ENCODE results near the gene NRG3.

The NRG3 gene

DNA sequence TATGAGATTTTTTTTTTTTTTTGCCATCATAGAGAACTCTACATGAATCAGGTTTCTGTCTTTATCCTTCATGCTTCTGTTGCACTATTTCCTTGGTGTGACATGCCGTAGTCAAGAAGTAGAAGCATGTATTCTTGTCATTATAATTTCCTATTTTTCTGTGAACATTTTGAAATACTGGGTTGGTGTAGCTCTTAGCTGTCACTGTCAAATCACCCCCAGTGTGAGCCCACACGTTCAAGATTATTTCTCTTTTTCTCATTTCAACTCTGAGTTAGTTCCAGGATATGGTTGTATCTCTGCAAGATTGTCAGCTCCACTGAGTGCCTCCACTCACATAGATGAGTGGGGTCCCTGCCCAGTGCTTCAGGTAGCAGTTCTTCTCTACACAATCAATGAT is 209.5 kb downstream of the NRG3 start:
- no peak for DNase-seq (ENCODE audit: extremely low read depth in 1 of 2, low read depth in 1 of 2)

DNA sequence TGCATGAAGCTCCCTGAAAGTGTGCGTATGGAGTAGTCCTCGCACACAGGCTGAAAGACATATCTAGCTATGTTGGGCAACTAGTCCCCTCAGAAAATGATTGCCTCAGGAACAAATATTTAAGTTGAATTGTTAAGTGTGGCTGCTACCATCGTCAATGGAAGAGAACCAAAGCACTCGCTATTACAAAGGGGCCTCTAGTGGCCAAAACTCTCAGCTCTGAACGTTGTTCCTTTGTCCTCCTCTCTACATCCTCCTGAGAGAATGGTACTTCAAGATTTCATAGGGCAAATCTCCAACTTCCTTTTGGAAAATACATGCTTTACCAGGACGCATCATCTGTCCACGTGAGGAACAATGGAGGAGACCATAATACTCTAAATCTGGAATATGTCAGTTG is 209.9 kb downstream of the NRG3 start:
- DNase-seq (ENCODE audit: extremely low read depth in 1 of 2, low read depth in 1 of 2), result no peak

DNA sequence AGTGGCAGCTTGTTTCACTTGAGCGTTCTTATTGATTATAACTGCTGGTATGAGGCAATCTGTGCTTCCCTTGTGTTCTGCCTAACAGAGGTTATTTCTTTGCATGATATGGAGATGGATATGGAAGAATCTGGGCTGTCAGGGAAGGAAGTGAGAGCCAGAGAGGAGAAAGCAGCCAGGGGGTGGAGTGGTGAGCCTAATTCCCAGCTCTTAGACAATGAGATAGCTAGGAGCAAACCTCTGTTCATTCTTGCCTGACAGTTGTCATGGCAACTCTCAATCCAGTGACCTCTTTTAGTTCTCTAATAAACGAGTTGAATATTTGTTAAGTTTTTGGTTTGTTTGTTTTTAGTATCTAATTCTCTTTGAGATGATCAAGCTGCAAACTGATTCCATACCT is 214.3 kb downstream of the NRG3 start:
- no peak for DNase-seq (ENCODE audit: extremely low read depth in 1 of 2, low read depth in 1 of 2)

DNA sequence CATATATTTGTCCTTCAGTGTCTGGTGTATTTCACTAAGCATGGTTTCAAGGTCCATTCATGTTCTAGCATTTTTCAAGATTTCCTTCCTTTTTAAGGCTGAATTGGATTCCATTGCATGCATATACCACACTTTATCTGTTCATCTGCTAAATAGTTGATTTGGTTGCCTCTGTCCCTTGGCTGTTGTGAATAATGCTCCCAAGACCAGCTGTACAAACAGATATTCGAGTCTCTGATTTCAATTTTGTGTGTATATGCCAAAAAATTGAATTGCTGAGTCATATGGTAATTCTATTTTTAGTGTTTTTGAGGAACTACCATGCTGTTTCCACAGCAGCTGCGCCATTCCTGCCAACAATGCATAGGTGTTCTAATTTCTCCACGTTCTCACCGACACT is 216.4 kb downstream of the NRG3 start:
- no peak for DNase-seq (ENCODE audit: extremely low read depth in 1 of 2, low read depth in 1 of 2)

DNA sequence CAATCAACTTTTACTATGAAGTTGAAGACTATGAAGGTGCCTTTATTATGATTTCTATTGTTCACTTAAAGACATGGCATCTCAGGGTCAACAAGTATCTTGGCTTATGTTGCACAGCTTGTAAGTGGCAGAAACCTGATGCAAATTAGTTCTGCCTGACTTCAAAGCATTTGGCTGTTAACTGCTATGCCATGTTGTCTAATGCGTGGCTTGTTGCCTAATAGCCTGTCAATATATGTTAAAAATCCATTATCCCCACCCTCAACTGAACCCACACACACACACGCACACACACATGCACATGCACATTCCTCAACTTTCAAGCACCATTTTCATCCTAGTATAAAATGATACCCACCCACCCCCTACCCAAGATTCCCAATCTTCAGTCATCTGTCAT is 217.1 kb downstream of the NRG3 start:
- no peak for DNase-seq (ENCODE audit: extremely low read depth in 1 of 2, low read depth in 1 of 2)

DNA sequence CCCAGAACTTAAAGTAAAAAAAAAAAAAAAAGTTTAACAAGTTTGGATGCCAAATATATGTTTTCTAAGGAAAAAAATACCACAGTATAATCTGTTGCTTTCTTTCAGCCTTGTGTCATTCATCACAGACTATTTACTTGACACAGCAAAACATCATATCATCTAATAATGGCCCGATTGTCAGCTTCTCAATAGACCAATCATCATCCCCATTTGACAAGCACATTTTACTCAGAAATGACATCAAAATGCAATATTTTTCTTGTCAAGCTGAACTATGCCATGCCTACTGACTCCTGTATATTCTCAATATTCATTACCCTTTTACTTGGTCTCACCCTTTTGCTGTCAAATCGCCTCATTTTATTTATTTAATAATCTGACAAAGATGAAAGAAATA is 249.7 kb downstream of the NRG3 start:
- no peak for DNase-seq (ENCODE audit: extremely low read depth in 1 of 2, low read depth in 1 of 2)

DNA sequence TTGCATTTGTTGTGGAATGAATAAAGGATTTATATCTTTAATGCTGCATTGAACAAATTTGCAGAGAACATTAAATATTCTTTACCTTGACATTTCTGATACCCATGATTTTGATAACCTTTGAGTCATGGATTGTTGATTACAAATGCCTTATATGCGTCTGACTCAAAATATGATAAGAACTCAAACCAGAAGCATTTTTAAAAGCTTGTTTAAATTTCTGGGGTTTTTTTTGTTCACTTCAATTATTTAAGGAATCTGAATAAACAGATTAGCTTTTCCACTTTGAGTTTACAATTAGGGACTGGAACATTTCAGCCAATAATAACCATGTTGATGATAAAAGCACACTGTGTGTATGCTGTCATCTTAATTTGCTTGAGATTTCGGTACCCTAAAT is 253.5 kb downstream of the NRG3 start:
- DNase-seq (ENCODE audit: extremely low read depth in 1 of 2, low read depth in 1 of 2), result no peak

DNA sequence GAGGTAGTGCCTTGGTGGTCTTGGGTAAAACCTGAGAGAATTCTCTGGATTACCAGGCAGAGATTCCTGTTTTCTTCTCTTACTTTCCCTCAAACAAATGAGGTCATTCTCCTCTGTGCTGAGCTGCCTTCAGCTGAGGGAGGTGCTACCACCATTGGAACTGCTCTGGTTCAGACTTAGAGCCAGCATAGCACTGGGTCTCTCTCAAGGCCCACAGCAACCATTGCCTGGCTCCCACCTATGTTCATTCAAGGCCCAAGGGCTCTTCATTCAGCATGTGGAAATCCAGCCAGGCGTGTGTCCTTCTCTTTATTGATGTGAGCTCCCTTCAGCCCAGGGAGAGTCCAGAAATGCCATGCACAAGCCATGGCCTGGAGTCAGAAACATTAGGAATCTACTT is 261.1 kb downstream of the NRG3 start:
- no peak for DNase-seq (ENCODE audit: extremely low read depth in 1 of 2, low read depth in 1 of 2)

DNA sequence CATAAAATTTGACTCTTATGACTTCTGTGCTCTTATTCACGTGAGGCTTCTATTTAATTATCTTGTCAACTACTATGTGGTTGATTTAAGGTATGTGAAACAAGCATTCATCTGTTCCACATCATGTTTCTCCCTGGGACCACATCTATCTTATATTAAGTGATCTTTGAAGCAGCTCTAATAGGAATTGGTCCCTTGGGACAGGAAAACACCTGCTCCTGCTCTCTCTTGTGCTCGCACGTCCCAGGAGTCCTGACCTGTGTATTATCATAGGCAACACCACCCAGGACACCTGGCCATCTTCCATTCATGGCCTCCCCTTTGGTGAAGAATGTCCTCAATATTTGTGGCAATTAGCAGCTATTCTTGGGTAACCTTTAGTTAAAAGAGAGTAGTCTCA is 269.2 kb downstream of the NRG3 start:
- DNase-seq (ENCODE audit: extremely low read depth in 1 of 2, low read depth in 1 of 2), result no peak

DNA sequence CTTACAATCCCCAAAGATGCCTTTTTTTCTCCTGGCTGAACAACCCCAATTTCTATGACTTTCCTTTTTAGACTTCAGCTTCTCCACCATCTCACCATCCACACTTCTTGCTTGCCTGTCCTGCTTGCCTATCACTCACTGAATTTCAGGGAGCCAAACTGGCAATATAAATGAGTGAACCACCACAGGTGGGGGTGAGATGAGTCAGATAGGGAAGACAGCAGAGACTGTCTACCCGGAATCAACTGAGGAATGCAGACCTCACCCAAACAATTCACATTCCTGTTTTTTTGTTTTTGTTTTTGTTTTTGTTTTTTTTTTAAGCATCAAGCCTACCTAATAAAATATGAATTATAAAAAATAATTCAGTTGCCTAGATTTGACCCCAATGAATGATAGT is 273.8 kb downstream of the NRG3 start:
- DNase-seq (ENCODE audit: extremely low read depth in 1 of 2, low read depth in 1 of 2), result no peak

DNA sequence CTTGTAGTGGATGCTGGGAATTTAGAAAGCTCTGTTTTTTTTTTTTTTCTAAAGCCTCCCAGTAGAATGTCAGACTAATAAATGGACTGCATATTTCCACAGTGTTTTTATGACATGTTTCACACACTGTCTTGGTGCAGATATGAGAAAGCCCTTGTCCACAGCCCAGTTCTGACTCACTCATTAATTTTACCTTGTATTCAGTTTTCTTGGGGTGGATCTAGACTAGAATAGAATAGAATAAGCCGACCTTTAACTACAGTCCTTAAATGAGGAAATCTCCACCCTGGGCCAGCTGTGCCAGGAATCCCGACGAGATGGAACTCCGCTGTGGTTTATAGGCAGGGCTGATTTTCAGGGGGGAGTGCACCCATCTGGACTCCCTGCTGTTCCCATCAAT is 274.7 kb downstream of the NRG3 start:
- no peak for DNase-seq (ENCODE audit: extremely low read depth in 1 of 2, low read depth in 1 of 2)

DNA sequence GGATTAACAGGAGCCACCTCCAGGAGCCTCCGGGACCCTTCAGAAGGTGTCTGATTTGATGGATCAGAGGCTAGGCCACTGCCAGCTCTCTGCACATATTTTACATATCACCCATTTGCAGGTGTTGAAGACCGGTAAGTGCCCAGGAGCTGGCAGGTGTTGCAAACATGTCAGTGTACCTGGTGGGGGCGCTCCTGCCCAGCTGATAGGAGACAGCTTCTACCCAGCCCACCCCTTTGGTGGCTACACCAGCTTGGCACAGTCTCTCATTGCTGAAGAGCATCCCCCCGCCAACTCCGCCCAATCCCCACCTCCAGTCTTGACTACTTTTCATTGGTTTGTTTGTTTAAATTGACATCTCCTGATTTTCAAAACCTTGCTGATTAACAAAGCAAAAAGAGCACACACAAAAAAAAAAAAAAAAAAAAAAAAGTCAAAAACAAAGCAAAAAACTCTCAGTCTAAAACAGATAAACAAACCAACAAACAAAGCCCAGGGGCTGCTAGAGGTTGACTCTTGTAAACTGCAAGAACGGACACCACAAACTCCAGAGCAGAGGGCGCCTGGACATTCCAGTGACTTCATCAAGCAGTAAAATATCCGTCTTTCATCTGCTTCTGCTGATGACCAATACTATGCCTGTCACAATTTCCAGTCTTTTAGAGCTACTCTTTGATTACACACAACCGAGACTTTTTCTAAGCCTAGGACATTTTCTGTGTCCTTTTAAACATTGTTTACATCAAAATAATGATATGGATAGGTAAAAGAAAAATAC is 275.3 kb downstream of the NRG3 start:
- DNase-seq (ENCODE audit: extremely low read depth in 1 of 2, low read depth in 1 of 2), result no peak

DNA sequence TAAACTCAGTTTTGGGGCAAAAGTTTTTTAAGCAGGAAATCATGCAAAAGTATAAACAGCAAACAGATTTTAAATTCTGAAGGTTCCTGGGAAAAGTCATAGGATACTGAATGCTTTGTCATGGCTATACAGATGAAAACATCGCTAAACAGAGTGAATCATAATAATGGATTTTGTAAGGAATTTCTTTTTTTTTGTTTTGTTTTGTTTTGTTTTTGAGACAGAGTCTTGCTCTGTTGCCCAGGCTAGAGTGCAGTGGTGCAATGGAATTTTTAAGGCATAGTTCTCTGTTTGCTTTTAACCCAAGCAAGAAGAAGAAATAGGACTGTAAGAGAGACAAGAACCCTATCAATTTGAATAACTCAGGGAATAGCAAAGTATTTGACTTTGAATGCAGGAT is 285.3 kb downstream of the NRG3 start:
- DNase-seq (ENCODE audit: extremely low read depth in 1 of 2, low read depth in 1 of 2), result no peak

DNA sequence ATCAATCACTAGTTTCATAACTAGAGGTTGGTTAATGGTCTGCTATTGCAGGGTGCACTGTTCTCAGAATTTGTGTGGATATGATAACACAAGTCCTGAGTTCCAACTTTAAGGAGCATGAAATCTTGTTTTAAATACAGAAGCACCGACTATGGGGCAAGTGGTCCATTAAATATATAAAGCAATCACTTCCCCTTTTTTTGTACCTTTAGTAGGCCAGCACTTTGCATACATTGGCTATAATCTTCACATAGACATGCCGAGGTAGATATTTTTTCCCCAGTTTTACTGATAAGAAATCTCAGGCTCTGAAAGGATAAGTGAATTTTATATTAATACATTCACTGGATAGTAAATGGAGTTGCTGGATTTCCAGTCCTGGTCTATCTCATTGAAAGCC is 286.3 kb downstream of the NRG3 start:
- no peak for DNase-seq (ENCODE audit: extremely low read depth in 1 of 2, low read depth in 1 of 2)

DNA sequence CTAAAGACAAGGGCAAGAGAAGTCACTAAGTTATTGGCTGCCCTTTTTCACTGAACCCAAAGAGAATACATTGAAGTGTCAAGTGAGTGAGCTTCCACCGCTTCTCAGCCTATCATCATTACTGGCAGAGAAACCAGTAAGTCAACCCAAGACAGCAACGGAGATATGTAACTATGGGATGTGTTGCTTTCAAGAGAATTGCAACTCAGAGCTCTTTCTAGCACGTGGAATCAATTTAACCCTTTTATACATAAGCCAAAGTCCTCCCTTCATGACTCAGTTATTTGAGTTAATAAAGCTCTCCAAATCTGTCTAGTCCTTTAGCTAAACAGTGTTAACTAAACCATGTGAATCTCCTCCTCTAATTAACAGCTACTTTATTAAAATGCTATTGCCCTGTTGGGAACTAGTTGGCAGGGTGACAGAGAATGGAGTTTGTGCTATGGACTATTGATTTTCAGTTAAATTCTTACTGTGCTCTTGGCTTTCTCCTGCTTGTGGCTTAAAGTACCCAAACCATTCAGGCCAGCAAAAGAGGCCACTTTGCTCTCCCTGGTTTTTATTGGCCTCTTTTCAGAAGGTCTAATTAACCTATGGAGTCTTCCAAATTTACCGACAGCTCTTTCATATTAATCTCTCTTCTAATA is 287.7 kb downstream of the NRG3 start:
- no peak for DNase-seq (ENCODE audit: extremely low read depth in 1 of 2, low read depth in 1 of 2)

DNA sequence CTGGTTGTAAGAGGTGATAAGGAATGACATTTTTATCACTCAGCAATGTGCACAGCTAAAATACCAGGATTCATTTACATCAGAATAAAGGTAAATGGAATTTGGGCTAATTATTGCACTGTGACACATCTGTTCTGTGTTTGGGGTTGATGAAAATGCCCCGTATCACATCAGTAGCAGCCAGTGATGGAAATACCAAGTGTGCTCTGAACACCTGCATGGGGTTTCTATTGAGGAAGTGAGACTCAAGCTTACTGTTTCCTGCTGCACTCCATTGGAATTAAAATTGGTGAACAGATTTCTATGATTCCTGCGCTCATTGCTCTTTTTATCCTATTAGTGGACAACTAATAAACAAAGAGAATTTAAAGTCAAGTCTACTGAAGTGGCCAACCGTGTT is 296.9 kb downstream of the NRG3 start:
- no peak for DNase-seq (ENCODE audit: extremely low read depth in 1 of 2, low read depth in 1 of 2)

DNA sequence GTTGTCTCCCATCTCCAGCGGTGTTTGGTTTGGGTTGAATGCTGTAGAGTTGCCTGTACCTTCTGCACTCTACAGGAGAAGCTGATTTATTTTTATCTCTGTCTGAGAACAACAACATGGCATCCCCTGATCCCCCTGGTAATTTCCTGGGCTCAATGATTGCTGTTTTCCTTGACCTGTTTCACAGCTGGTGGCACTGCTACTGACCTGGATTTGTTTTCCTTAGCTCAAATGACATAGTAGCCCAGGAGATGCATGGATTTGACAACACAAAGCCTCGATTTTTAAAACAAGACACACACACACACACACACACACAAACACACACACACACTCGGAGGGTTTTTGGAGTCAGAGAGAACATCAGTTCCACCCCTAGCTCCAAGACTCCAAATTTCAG is 301.6 kb downstream of the NRG3 start:
- DNase-seq (ENCODE audit: extremely low read depth in 1 of 2, low read depth in 1 of 2), result no peak

DNA sequence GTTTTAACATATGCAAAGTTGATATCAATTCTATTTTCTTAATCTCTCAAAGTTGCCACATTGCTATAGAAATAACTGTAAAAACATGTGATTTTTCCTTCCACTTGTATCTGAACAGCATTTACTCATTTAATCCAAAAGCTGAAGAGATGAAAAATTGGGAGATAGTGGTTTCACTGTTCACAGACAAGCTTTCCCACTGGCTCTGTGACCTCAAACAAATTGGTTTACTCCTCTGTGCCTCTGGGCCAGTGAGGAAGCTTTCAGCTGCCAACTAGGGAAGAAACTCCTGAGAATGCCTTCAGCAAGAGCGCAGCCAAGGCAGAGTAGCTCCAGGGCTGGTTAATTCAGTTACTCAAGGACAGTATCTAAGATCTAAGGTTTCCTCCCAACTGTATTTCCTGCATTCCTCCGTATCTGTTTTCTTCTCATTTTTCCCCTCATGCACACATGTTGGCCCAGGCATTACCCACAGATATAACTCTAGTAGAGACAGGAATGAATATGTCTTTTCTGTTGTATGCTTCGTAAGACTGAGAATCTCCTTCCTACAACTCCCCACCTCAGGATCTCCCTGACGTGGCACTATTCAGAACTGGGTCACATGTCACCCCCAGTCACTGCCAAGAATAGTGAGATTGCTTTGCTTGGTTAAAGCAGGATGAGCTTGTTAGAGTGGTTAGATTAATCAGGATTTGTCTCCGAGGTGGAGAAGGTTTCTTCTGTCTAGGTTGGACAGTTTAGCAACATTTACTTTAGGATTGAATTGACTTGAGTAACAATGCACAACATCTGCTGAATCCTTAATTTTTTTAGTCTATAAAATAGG is 315.7 kb downstream of the NRG3 start:
- no peak for DNase-seq (ENCODE audit: extremely low read depth in 1 of 2, low read depth in 1 of 2)

DNA sequence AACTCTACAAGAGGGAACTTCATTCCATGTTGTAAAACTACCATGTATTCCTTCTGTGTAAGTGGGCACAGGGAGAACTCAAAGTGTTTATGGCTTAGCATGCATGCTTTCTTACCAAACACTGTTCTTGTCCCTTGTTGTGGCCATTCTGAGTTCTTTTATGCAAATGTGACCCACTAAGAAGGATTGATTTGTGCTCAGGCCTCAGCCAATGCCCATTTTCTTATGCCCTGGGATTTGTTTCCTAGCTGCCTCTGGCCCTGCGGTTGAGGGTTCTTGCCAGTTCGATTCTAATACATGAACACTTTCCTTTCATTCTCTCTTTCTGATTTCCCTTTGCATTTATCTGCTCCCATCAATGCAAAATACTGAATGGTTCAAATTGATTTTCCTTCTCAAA is 316.7 kb downstream of the NRG3 start:
- DNase-seq (ENCODE audit: extremely low read depth in 1 of 2, low read depth in 1 of 2), result no peak

DNA sequence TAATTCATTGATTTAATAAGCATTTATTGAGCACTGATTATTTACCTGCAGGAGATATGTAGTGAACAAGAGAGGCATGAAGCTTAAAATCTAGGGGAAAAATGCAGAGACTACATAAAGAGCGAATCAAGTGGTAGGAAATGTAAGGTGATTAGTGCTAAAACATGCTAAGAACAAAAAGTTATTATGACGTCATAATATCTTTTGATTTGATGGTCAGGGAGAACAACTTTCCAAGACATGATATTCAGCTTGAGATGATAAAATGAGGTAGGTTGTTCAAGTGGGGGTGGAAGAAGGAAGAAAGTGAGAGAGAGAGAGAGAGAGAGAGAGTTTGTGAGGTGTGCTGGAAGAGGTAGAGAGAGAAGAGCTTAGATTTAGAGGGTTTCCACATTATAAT is 317.7 kb downstream of the NRG3 start:
- no peak for DNase-seq (ENCODE audit: extremely low read depth in 1 of 2, low read depth in 1 of 2)

DNA sequence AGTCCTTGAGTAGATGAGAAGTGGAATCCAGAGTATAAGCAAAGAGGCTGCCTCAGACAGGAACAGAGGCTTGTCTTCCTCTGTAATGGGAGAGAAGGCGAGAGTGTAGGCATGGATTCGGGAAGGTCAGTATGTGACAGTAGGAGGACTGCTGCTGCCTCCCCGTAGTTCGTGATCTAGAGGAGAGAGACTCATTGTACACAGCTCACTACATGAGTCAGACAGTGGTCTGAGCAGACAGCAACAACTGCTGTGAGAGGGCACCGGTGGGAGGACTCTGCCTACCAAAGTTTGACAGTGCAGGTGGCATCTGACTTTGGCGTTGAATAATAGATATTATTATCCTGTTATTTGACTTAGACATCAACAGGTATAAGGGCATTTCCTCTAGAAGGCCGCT is 319.4 kb downstream of the NRG3 start:
- no peak for DNase-seq (ENCODE audit: extremely low read depth in 1 of 2, low read depth in 1 of 2)

DNA sequence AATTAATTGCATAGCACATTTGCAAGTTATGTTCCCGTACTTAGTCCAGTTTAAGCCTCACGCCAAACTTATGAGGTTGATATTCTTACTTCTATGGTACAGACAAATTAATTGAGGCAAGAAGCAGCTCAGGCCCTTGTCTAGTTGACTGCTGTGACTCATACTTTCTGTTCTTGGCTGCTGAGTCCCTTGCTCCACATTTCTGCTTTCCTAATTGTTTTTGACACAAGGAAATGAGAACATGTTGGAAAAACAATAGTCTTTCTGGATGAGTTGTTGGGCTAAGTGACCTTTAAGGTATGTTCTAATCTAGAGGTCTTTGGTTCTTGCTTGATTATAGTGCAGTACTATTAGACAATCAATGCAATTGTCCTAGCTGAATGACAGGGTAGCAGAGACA is 331.8 kb downstream of the NRG3 start:
- no peak for DNase-seq (ENCODE audit: extremely low read depth in 1 of 2, low read depth in 1 of 2)
